HAP-1 (cell line): ENCODE measurements around the gene GFOD1.

Experiments used
- DNase-seq, 2 experiments: peaks; one replicate each; pipeline ENCODE4 v3.0.0-alpha.2; 2016 to 2020; ENCODE audit warnings: low spot score in 2 of 2
- H3K27me3 ChIP-seq: fragments of 250-450 bp; sonication (Bioruptor Pico); 2 replicates; pipeline ENCODE4 v1.5.1; 2020; ENCODE audit warnings: low read depth, mild to moderate bottlenecking, moderate library complexity
- H3K36me3 ChIP-seq: fragments of 250-450 bp; sonication (Bioruptor Pico); replicated peaks from 2 replicates; pipeline ENCODE4 v1.5.1; 2020; ENCODE audit warnings: mild to moderate bottlenecking
- H3K4me1 ChIP-seq: fragments of 250-450 bp; sonication (Bioruptor Pico); 2 replicates; pipeline ENCODE4 v1.5.1; 2020; ENCODE audit warnings: mild to moderate bottlenecking
- H3K4me3 ChIP-seq: fragments of 250-450 bp; sonication (Bioruptor Pico); 2 replicates; pipeline ENCODE4 v1.5.1; 2020; ENCODE audit warnings: mild to moderate bottlenecking, moderate library complexity
- H3K9me3 ChIP-seq: fragments of 250-450 bp; sonication (Bioruptor Pico); 2 replicates; pipeline ENCODE4 v1.5.1; 2020; ENCODE audit warnings: mild to moderate bottlenecking, moderate library complexity
- in situ Hi-C: fragments of 300-500 bp; cut with MboI; formaldehyde crosslinking; loops from 3 replicates; pipeline ENCODE4 v1.14.3; 2020; ENCODE audit warnings: low sequenced_read_pairs, inconsistent platforms, mixed read lengths

The GFOD1 gene

DNA sequence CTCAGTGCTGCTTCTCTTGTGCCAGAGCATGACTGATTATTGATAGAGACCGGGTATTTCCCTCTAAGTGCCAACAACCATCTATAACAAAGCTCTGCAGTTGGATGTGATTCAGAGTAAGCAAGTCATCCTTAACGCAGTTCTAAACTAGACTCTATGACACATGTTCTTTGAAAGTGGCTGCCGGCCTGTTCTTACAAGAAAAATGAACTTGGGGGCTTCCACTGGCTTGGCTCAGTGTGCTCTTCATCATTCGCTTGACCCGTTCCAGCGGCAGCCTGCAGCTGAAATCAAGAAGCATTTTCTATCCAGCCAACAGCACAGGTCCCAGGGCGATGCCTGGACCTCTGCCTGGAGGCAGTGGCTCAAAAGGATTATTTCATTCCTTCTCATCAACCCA is 29.8 kb downstream of the GFOD1 start:
- H3K4me3 ChIP-seq = no peak overlapping the region
- H3K4me1 ChIP-seq = no peaks in the 10 kb centered on the region
- no peak for DNase-seq
- no peaks in the 10 kb centered on the region; the same call in 1 of the 2 replicates for H3K36me3 ChIP-seq
- in situ Hi-C loops = no loop called here
- no peaks in the 10 kb centered on the region for H3K9me3 ChIP-seq
- no peaks in the 10 kb centered on the region for H3K27me3 ChIP-seq

DNA sequence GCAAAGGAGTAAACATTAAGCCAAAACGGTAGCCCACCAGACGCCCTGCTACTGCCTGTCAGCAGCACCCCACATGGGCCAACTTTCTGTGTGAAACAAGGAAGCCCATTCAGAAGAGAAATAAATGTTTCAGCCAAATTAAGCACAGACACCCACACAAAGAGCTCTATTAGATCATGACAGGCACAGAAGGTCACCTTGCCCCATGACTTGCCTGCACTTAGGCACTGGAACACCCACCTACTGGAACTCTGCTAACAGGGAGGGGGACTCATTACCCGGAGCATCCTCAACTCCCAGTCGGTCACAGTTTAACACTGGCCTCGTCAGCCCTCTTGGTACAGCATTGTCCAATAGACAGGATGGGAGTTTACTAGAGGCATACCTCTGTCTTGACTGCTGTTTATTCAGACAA is 31.8 kb downstream of the GFOD1 start:
- no peaks in the 10 kb centered on the region; the same call in 1 of the 2 replicates for H3K36me3 ChIP-seq
- no peak overlapping the region for H3K4me3 ChIP-seq
- no peaks in the 10 kb centered on the region for H3K27me3 ChIP-seq
- no peak for DNase-seq
- in situ Hi-C loops = no loop called here
- H3K9me3 ChIP-seq = no peaks in the 10 kb centered on the region
- H3K4me1 ChIP-seq = no peaks in the 10 kb centered on the region

DNA sequence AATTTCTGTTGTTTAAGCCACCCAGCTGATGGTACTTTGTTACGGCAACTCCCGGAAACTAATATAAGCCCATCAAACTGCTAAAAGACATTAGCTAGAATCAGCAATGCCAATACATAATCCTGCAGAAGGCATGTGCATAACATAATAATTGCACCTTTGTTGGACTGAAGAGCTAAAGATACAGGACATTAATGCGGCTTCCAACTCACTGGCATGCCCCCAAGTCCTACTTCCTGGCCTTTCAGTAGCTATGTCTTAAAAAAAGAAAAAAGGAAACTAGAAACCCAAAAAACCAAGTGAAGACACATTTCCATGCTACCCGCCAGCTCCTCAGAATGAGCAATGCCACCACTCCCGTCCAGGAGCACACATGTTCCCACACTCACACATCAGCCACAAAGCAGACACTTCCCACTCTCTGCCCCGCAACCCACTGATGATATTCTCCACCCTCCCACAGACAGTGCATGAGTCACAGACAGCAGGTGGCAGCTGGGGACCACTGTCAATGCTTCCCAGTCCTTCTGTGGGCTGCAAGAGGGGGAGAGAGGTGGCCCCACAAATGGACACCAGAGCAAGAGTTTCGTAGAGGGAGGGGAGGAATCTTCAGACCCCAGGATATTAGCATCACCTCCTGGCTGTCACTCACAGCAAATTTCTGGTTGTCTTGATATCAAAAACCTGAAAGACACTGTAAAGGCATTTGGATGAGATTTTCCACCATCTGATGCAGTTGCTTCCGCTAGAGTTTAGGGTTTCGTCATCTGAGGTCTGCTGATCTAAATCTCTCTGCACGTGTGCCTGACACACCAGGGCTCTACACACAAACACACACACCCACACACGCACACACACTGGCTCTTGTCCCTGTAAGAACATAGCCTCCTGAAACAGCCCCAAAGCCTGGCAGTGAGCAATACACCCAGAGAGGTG is 32.8 kb downstream of the GFOD1 start:
- Histone ChIP-seq H3K4me1 (no peaks in the 10 kb centered on the region), H3K9me3 (no peaks in the 10 kb centered on the region), H3K36me3 (no peaks in the 10 kb centered on the region; the same call in 1 of the 2 replicates), H3K4me3 (no peak overlapping the region), H3K27me3 (no peaks in the 10 kb centered on the region)
- in situ Hi-C loops = no loop called here
- DNase-seq = no peak

DNA sequence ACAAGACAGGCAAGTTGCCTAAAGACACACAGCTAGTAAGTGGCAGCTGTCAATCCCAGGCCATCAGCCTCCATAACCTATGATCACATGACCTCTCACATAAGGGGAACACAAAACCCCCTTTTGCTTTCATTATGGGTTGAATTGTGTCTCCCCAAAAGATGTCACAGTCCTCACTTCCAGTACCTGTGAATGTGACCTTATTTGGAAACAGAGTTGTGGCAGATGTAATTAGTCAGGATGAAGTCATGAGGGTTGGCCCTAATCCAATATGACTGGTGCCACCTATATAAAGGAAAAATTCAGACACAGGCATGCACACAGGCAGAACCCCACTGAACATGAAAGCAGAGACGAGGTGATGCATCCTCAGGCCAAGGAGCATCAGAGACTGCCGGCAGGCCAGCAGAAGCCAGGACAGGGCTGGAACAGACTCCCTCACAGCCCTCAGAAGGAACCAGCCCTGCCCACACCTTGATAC is 33.6 kb downstream of the GFOD1 start:
- in situ Hi-C loops = no loop called here
- Histone ChIP-seq H3K36me3 (no peaks in the 10 kb centered on the region; the same call in 1 of the 2 replicates), H3K9me3 (no peaks in the 10 kb centered on the region), H3K4me3 (no peak overlapping the region), H3K27me3 (no peaks in the 10 kb centered on the region), H3K4me1 (no peaks in the 10 kb centered on the region)
- no peak for DNase-seq

DNA sequence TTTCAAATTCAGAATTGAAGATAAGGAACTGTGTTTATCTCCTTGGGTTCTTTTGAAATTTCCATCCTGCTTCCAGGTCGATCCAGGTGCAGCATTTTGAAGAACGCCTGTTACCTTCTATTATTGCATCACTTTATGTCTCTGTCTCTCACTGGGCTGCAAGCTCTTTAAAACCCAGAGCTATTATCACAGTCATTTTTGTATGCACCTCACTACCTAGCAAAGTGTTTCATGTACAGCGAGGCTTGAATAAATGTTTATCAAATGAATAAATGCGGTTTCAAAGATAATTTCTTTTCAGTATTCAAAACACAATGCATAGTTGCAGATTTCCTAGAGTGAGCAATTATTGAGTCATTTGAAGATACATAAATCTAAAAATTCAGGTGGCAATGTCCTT is 34.2 kb downstream of the GFOD1 start:
- H3K4me3 ChIP-seq = no peak overlapping the region
- no peaks in the 10 kb centered on the region for H3K27me3 ChIP-seq
- no peaks in the 10 kb centered on the region for H3K4me1 ChIP-seq
- in situ Hi-C loops = no loop called here
- H3K9me3 ChIP-seq = no peaks in the 10 kb centered on the region
- DNase-seq = no peak
- H3K36me3 ChIP-seq = no peaks in the 10 kb centered on the region; the same call in 1 of the 2 replicates

DNA sequence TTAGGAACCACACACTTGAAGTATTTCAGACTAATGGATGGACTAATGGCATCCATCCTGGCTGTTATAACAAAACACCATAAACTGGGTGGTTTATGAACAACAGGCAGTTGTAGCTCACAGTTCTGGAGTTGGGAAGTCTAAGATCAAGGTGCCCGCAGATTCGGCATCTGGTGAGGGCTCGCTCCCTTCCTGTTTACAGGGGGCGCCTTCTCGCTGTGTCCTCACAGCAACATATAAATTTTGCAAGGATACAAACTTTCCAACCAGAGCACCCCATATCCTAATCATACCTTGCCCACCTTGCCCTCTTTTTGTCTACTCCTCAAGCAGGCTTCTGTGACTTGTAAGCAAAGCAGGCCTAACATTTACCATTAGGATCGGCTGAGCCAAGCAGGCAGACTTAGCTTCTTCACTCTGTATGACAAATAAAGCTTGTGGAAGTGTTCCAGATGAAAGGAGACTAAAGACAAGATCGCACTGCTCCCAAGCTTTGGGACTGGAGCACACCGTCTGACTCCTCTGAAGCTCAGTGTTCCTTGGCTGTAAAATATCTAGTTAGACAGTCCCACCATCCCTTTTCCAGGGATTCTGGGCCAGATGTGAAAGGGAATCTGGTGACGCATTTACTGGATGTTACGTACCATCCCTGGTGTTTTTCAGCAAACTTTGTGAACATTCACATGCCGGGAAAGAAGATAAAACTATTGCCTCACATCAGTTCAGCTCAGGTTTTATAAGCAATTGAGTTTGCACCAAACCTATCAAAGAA is 34.9 kb downstream of the GFOD1 start:
- H3K4me3 ChIP-seq = no peak overlapping the region

DNA sequence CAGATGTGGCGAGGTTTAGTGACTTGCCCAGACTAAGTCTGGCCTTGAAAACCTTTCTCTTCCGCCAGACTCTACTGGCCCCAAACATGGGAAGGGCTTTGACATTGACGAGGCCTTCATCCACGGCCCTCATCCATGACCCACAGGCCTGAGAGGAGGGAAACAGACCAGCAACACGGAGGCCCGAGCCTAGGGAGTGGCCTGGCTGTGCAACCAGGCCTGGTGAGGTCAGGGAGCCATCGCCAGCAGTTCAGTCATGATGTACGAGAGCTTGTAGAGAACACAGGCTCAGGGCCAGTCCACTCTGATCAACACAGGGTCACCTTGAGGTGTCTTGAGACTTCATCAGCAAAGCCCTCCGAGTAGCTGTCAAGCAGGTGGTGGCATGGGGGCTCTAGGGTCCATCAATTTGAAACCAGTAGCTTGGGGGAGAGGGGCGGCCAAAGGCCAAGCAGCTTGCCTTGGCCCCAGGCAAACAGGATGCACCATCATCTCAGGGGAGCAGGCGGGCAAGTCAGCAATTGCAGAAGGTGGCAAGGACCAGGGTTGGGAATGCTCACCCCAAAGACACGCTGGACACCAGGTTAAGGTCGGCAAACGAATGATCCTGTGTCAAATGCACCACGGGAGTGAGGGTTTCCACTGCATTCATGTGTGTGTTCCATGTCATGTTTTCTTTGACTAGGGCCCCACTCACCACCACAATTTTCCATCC is 36.1 kb downstream of the GFOD1 start:
- DNase-seq = no peak
- Histone ChIP-seq H3K27me3 (no peaks in the 10 kb centered on the region), H3K4me3 (no peak overlapping the region), H3K9me3 (no peaks in the 10 kb centered on the region), H3K36me3 (no peaks in the 10 kb centered on the region; the same call in 1 of the 2 replicates), H3K4me1 (no peaks in the 10 kb centered on the region)
- in situ Hi-C loops = no loop called here

More for the DNA sequence above, 34.9 kb downstream of the GFOD1 start:
- in situ Hi-C loops = no loop called here
- Histone ChIP-seq H3K36me3 (no peaks in the 10 kb centered on the region; the same call in 1 of the 2 replicates), H3K9me3 (no peaks in the 10 kb centered on the region), H3K27me3 (no peaks in the 10 kb centered on the region), H3K4me1 (no peaks in the 10 kb centered on the region)
- no peak for DNase-seq

DNA sequence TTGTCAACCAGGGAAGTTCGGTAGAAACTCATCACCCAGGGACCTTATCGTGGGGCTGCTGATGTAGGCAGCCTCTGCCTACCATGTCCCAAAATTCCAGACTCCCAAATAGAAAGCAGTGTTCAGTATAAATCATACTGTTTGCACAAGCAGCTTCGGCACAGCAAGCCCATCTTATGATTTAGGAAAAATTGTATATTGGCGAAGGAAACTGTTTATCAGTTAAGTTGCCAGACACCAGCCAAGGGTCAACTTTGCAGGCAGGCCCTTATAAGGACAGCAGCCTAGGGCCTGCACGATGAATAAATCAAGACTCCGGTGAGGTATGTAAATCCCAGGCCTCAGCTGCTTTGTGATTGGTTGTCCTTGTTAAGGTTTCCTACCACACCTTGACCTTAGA is 36.8 kb downstream of the GFOD1 start:
- in situ Hi-C loops = no loop called here
- H3K4me3 ChIP-seq = no peak overlapping the region
- no peaks in the 10 kb centered on the region for H3K27me3 ChIP-seq
- no peaks in the 10 kb centered on the region; the same call in 1 of the 2 replicates for H3K36me3 ChIP-seq
- H3K9me3 ChIP-seq = no peaks in the 10 kb centered on the region
- no peaks in the 10 kb centered on the region for H3K4me1 ChIP-seq
- no peak for DNase-seq

DNA sequence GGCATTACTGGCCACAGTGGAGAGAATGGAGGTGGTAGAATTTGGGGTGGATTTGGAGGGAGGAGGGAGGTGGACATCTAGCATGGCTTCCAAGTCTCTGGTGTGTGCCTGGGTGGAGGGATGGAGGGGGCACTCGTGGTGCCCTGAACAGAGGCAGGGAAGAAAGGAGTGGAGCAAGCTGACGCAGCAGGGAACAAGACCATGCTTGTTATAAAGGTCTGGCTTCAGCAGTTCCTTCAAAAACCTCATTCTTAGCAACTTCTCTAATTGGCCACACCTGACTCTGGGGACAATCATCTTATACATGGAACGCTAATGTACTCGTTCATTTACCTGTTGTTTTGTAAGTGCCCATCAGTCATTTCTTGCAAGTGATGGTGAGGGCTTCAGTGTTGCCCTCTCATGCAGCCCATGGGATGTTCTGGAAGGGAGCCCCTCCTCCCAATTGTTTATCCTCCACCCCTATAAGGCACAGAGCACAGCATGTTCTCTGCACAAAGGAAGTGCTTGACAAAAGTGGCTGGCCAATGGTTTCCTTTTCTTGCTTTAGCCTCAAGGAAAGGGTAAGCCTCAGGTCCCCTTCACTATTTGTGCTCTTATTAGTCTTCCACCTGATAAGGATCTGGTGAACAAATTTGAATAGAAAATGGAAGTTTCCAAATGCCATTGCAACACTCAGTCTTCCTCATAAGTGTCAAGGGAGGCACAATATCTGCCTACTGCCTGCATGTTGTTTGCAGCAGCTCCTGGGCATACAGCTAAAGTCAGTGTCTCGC is 39.3 kb downstream of the GFOD1 start:
- no peaks in the 10 kb centered on the region for H3K36me3 ChIP-seq
- in situ Hi-C loops = no loop called here
- H3K27me3 ChIP-seq = no peaks in the 10 kb centered on the region
- H3K9me3 ChIP-seq = no peaks in the 10 kb centered on the region
- no peak for DNase-seq
- H3K4me1 ChIP-seq = no peaks in the 10 kb centered on the region
- H3K4me3 ChIP-seq = no peak overlapping the region

DNA sequence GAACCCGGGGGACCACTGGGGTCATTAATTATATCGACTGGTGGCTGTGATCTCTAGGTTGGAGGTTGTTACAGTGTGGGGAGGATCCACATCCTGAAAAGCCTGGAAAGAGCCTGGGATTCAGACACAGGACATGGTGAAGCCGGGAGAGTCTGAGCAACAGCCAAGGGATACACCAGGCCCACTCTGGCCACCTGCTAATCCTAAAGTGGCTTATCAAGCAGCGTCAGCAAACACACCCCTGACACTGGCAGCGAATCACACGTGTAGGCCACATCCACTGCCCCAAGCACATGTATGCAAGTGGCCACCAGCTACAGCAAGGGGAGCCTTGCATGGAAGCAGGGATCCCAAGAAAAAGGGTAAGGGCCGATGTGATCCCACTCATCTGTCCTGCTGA is 41.0 kb downstream of the GFOD1 start:
- Histone ChIP-seq H3K36me3 (no peaks in the 10 kb centered on the region), H3K4me3 (no peak overlapping the region), H3K9me3 (no peaks in the 10 kb centered on the region), H3K4me1 (no peaks in the 10 kb centered on the region), H3K27me3 (no peaks in the 10 kb centered on the region)
- in situ Hi-C loops = no loop called here
- no peak for DNase-seq

DNA sequence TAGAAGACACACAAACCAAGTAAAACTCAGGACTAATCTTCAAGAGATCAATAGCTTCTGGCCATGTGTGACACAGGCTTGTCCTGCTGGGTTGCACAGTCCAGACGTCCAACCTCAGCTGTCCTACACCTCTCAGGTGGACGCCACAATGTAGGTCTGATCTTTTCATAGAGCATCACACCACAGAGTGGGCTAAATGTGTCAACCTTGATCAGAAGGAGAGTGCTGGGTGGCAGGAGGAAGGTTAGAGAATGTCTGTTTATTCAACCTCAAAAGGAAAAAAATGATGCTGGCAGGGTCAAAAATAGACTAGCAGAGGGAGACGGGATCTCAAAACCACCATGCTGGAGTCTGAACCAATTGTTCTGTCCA is 41.7 kb downstream of the GFOD1 start:
- Histone ChIP-seq H3K4me3 (no peak overlapping the region), H3K9me3 (no peaks in the 10 kb centered on the region), H3K36me3 (no peaks in the 10 kb centered on the region), H3K27me3 (no peaks in the 10 kb centered on the region), H3K4me1 (no peaks in the 10 kb centered on the region)
- in situ Hi-C loops = no loop called here
- DNase-seq = no peak

DNA sequence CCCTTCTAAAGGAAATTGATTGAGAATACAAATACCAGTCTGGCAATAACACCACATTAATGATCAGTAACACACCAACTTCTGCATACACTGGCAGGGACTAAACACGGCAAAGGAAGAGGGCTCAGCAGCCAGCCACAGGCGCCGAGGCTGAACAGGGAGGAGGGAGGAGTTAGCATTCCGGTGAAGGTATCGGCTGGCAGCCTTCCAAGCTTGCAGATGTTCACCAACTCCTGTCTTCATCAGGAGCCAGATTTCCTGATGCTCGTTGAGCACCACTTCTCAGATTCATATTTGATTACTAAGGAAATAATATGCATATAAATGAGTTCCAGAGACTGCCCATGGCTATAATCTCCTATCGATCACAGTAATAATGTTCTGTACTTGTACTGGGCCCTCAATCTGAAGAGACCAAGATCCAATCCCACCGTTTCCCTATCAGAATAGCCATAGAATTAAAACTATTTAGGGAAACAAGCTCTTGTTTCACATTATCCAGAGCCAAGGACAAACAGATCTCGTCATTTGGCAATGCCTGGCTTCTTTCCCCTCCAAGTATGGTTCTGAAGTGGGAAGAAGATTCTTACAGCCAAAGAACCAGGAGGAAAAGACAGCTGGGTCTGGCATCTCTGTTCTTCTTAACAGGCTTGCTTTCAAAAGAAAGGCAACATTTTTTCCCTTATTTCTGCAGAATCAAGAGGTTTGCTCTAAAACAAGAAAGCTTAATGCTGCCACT is 42.2 kb downstream of the GFOD1 start:
- in situ Hi-C loops = no loop called here
- Histone ChIP-seq H3K4me1 (no peaks in the 10 kb centered on the region), H3K27me3 (no peaks in the 10 kb centered on the region), H3K36me3 (no peaks in the 10 kb centered on the region), H3K4me3 (no peak overlapping the region), H3K9me3 (no peaks in the 10 kb centered on the region)
- DNase-seq = peak in 1 of 2 experiments; percentile 53
